OCI-LY7 (cell line): Measurements from ENCODE around the gene TPST1. TPM values are rescaled to one million over a fixed set of nuclear protein-coding genes. Genes with fewer than 3 reads are reported as not detected.
"Not testable (repeated sequence)": the region's sequence is repeated elsewhere in the genome, so short reads cannot be mapped to it uniquely, and the experiment has no call there.

Source experiments
- BruUV-seq: library from RNA; stranded (reverse); fragments of 400-500 nt; replicated peaks from 2 replicates; lab custom pipeline; 2021; lab: Mats Ljungman, UMichigan
- CTCF ChIA-PET: fragments of 300-600 bp; sonication (Branson Sonifier 250); formaldehyde crosslinking; loops from one replicate; lab custom pipeline; 2022; ENCODE audit warnings: antibody characterized with exemption; ENCODE audit not compliant: unreplicated experiment; lab: Charles Lee
- POLR2A ChIA-PET: fragments of 300-600 bp; sonication (Branson Sonifier 250); formaldehyde crosslinking; loops from one replicate; lab custom pipeline; 2022; ENCODE audit warnings: antibody characterized with exemption; lab: Charles Lee
- DNase-seq: peaks from one replicate; pipeline ENCODE4 v3.0.0-alpha.2; 2015; ENCODE audit warnings: low spot score
- H2AFZ ChIP-seq: fragments of 200-600 bp; sonication (generic), shearing (Covaris generic); 2 replicates; pipeline ENCODE4 v1.6.1; 2014; ENCODE audit warnings: mild to moderate bottlenecking, antibody characterized with exemption, low read length, moderate library complexity
- H3K27ac ChIP-seq: fragments of 200-600 bp; sonication (generic); 2 replicates; pipeline ENCODE4 v1.5.1; 2014; ENCODE audit warnings: mixed run types, low read depth, mild to moderate bottlenecking, moderate library complexity, low read length, inconsistent platforms; ENCODE audit not compliant: poor library complexity, severe bottlenecking
- H3K36me3 ChIP-seq: fragments of 200-600 bp; sonication (generic); 2 replicates; pipeline ENCODE4 v1.6.1; 2014; ENCODE audit warnings: mild to moderate bottlenecking, antibody characterized with exemption, low read length, moderate library complexity, mixed read lengths; ENCODE audit not compliant: insufficient read depth
- H3K4me1 ChIP-seq: fragments of 200-600 bp; sonication (generic); 2 replicates; pipeline ENCODE4 v1.5.1; 2014; ENCODE audit warnings: mild to moderate bottlenecking, low read length; ENCODE audit not compliant: insufficient read depth, poor library complexity, severe bottlenecking
- H3K4me2 ChIP-seq: fragments of 200-600 bp; sonication (generic); 2 replicates; pipeline ENCODE4 v1.6.1; 2014; ENCODE audit warnings: mild to moderate bottlenecking, low read length
- H3K4me3 ChIP-seq: fragments of 200-600 bp; sonication (generic); 2 replicates; pipeline ENCODE4 v1.5.1; 2014; ENCODE audit warnings: mild to moderate bottlenecking, low read depth, low read length; ENCODE audit not compliant: poor library complexity, severe bottlenecking
- H3K79me2 ChIP-seq: fragments of 200-600 bp; sonication (generic); 2 replicates; pipeline ENCODE4 v1.6.1; 2016; ENCODE audit warnings: low read depth, mild to moderate bottlenecking, low read length, moderate library complexity, mixed read lengths; ENCODE audit not compliant: insufficient read depth
- H3K9me2 ChIP-seq: fragments of 200-600 bp; sonication (generic); 2 replicates; pipeline ENCODE4 v1.6.1; 2016; ENCODE audit warnings: mild to moderate bottlenecking, low read length, mixed read lengths; ENCODE audit not compliant: insufficient read depth
- H3K9me3 ChIP-seq: fragments of 200-600 bp; sonication (generic); 2 replicates; pipeline ENCODE4 v1.6.1; 2014; ENCODE audit warnings: mild to moderate bottlenecking, mixed run types, low read length, mixed read lengths
- H4K20me1 ChIP-seq: fragments of 200-600 bp; sonication (generic); 2 replicates; pipeline ENCODE4 v1.6.1; 2014; ENCODE audit warnings: mild to moderate bottlenecking, antibody characterized with exemption, low read length, moderate library complexity, mixed read lengths; ENCODE audit not compliant: insufficient read depth
- CTCF ChIP-seq: fragments of 200-600 bp; sonication (generic); conservative IDR thresholded peaks from 2 replicates; pipeline ENCODE4 v1.5.1; 2014; ENCODE audit warnings: mild to moderate bottlenecking, antibody characterized with exemption, low read length, moderate library complexity, mixed read lengths
- EZH2phosphoT487 ChIP-seq: fragments of 200-600 bp; sonication (generic); IDR thresholded peaks from 2 replicates; pipeline ENCODE4 v1.6.1; 2018; ENCODE audit warnings: low read depth, borderline replicate concordance, mild to moderate bottlenecking, mixed run types, antibody characterized with exemption, low read length, moderate library complexity, mixed read lengths
- intact Hi-C: fragments of 100-400 bp; cut with micrococcal nuclease; formaldehyde crosslinking; loops from one replicate; pipeline ENCODE4 v1.10.0; 2022; ENCODE audit not compliant: unreplicated experiment
- total RNA-seq, 2 experiments: library from RNA; depleted of rRNA in 1 of 2; stranded (reverse); fragments of >200 nt in 1 of 2; shearing (Covaris generic) in 1 of 2; gene quantifications; 2 replicates each; pipeline ENCODE4 v1.2.3, GENCODE V29; 2014 to 2022

TPST1 gene
- total RNA-seq, 2 experiments from 2014 or later, result 3.5 to 6.6 TPM

- no peak for TF ChIP-seq EZH2phosphoT487
- no peak for TF ChIP-seq CTCF
- no TSS peak for BruUV-seq
- no peaks in the 10 kb centered on the region for H3K79me2 ChIP-seq
- no peaks in the 10 kb centered on the region for H3K36me3 ChIP-seq
- H3K4me3 ChIP-seq, result no peak overlapping the region
- no peaks in the 10 kb centered on the region for H4K20me1 ChIP-seq
- H3K9me2 ChIP-seq, result no peaks in the 10 kb centered on the region
- H3K9me3 ChIP-seq, result no peaks in the 10 kb centered on the region
- no peaks in the 10 kb centered on the region for H3K4me1 ChIP-seq
- ChIA-PET CTCF (interaction anchor here (0.6 kb wide), 1 partner anchor 86 kb away, joined by 3 read pairs; no protein-coding TSS in a partner anchor), POLR2A (interaction anchor here (0.6 kb wide), 1 partner anchor 267 kb away, joined by 3 read pairs; no protein-coding TSS in a partner anchor)
- H2AFZ ChIP-seq, result no peak overlapping the region
- no peak overlapping the region for H3K4me2 ChIP-seq
- DNase-seq, result no peak
- intact Hi-C loops, result no loop called here
- H3K27ac ChIP-seq, result no peak overlapping the region
These were observed 154.6 kb downstream of the TPST1 start for GRCh38 chr7:66359656-66360211.

GRCh38 chr7:66362136-66362535, 157.0 kb downstream of the TPST1 start:
- POLR2A ChIA-PET, result interaction anchor here (0.6 to 0.7 kb wide), 2 partner anchors 85 to 330 kb away, joined by 3 read pairs; no protein-coding TSS in a partner anchor
- no peak overlapping the region for H2AFZ ChIP-seq
- no peak overlapping the region for H3K4me2 ChIP-seq
- CTCF ChIA-PET, result no interaction called here
- no TSS peak for BruUV-seq
- H3K4me3 ChIP-seq, result no peak overlapping the region
- no peak overlapping the region for H3K27ac ChIP-seq
- H3K9me2 ChIP-seq, result no peaks in the 10 kb centered on the region
- no peaks in the 10 kb centered on the region for H3K36me3 ChIP-seq
- no peaks in the 10 kb centered on the region for H3K4me1 ChIP-seq
- H4K20me1 ChIP-seq, result no peaks in the 10 kb centered on the region
- TF ChIP-seq EZH2phosphoT487 (no peak), CTCF (no peak)
- no peak for DNase-seq
- H3K79me2 ChIP-seq, result no peaks in the 10 kb centered on the region
- no peaks in the 10 kb centered on the region for H3K9me3 ChIP-seq
- intact Hi-C loops, result no loop called here

GRCh38 chr7:66363635-66364034, 158.5 kb downstream of the TPST1 start:
- no peak overlapping the region for H3K4me2 ChIP-seq
- no peak for TF ChIP-seq CTCF
- no peak for TF ChIP-seq EZH2phosphoT487
- no peaks in the 10 kb centered on the region for H3K9me2 ChIP-seq
- H3K36me3 ChIP-seq, result no peaks in the 10 kb centered on the region
- BruUV-seq, result no TSS peak
- CTCF ChIA-PET, result no interaction called here
- H3K79me2 ChIP-seq, result no peaks in the 10 kb centered on the region
- no peaks in the 10 kb centered on the region for H4K20me1 ChIP-seq
- H3K4me1 ChIP-seq, result no peaks in the 10 kb centered on the region
- H3K4me3 ChIP-seq, result no peak overlapping the region
- no peaks in the 10 kb centered on the region for H3K9me3 ChIP-seq
- H2AFZ ChIP-seq, result no peak overlapping the region
- DNase-seq, result no peak
- intact Hi-C loops, result no loop called here
- H3K27ac ChIP-seq, result no peak overlapping the region
- POLR2A ChIA-PET, result interaction anchor here (0.6 kb wide), 1 partner anchor 13 kb away, joined by 5 read pairs; no protein-coding TSS in a partner anchor

GRCh38 chr7:66365031-66365430, 159.9 kb downstream of the TPST1 start:
- H2AFZ ChIP-seq, CTCF ChIA-PET, H3K4me1 ChIP-seq, H3K4me3 ChIP-seq, H3K27ac ChIP-seq, DNase-seq, H3K9me2 ChIP-seq, H3K9me3 ChIP-seq, intact Hi-C loops, H3K4me2 ChIP-seq, BruUV-seq, H3K36me3 ChIP-seq, H3K79me2 ChIP-seq, H4K20me1 ChIP-seq: not testable (repeated sequence)
- POLR2A ChIA-PET, result interaction anchor here (0.7 kb wide), 1 partner anchor 39 kb away, joined by 3 read pairs; no protein-coding TSS in a partner anchor
